Transverse colon (tissue), 4 donors: Measurements from ENCODE around the gene SLC34A1. TPM values are rescaled to one million over a fixed set of nuclear protein-coding genes. Genes with fewer than 3 reads are reported as not detected.

ENCODE experiments used
- DNase-seq: peaks from one replicate; pipeline ENCODE4 v3.0.0-alpha.2; 2019
- H3K27ac ChIP-seq, 4 donors: fragments of 200-600 bp; sonication (generic); 2 replicates each; pipeline ENCODE4 v1.5.1; 2016 to 2018; ENCODE audit warnings: inconsistent platforms in 4 of 4
- H3K27me3 ChIP-seq: fragments of 200-600 bp; sonication (generic); 2 replicates; pipeline ENCODE4 v1.5.1; 2017; ENCODE audit warnings: inconsistent platforms
- H3K36me3 ChIP-seq, 4 donors: fragments of 200-600 bp; sonication (generic); 2 replicates each; pipeline ENCODE4 v1.5.1; 2017 to 2019; ENCODE audit warnings: inconsistent platforms in 4 of 4
- H3K4me1 ChIP-seq, 4 donors: fragments of 200-600 bp; sonication (generic); 2 replicates each; pipeline ENCODE4 v1.5.1; 2017 to 2020; ENCODE audit warnings: inconsistent platforms in 4 of 4
- H3K4me3 ChIP-seq, 4 donors: fragments of 200-600 bp; sonication (generic); 1 replicate in 1 of 4; 2 replicates in 3 of 4; pipeline versions ENCODE4 v1.5.1 to v1.6.1; 2017 to 2019; ENCODE audit warnings: inconsistent platforms in 4 of 4
- H3K9me3 ChIP-seq, 2 donors: fragments of 200-600 bp; sonication (generic); 2 replicates each; pipeline ENCODE4 v1.5.1; 2017 to 2019; ENCODE audit warnings: inconsistent platforms in 2 of 2
- EP300 ChIP-seq: sonication (generic); formaldehyde crosslinking; IDR thresholded peaks from one replicate; pipeline ENCODE4 v1.6.1; 2017; ENCODE audit warnings: antibody characterized with exemption, low read depth
- POLR2A ChIP-seq: fragments of 450-650 bp; IDR thresholded peaks from one replicate; pipeline ENCODE4 v1.6.1; 2016; ENCODE audit warnings: antibody characterized with exemption, mild to moderate bottlenecking, moderate library complexity
- POLR2AphosphoS5 ChIP-seq, 3 donors: sonication (generic); formaldehyde crosslinking; IDR thresholded peaks; one replicate each; pipeline ENCODE4 v1.6.1; 2016; ENCODE audit warnings: antibody characterized with exemption in 3 of 3
- WGBS, 2 donors: methylation state at CpG; one replicate each; pipeline ENCODE4 v1.1.5; 2018; ENCODE audit warnings: low coverage in 1 of 2; 5-methylcytosine and 5-hydroxymethylcytosine counted together
- in situ Hi-C, 4 donors: fragments of 200-750 bp; cut with MboI; loops; one replicate each; pipeline versions ENCODE4 v1.15.0 to v1.15.1; 2017; ENCODE audit warnings: low sequenced_read_pairs in 3 of 4, low pct_ligation_motif_present in 1 of 4, low pct_unique_long_range_greater_than_20kb in 1 of 4
- intact Hi-C: fragments of 100-400 bp; cut with DNase I; formaldehyde crosslinking; loops from one replicate; pipeline ENCODE4 v1.15.1; 2023; ENCODE audit warnings: low total_unique reads
- total RNA-seq, 4 donors: library from RNA; depleted of rRNA; stranded (reverse); fragments of >200 nt; gene quantifications; one replicate each; pipeline ENCODE4 v1.1.0, GENCODE V29; 2016
- TF ChIP-seq, protein P1 (sequence below), 5 experiments: fragments of 200-600 bp in 3 of 5; fragments of 450-650 bp in 2 of 5; sonication (generic) in 3 of 5; IDR thresholded peaks; 1 replicate in 2 of 5; 2 replicates in 3 of 5; pipeline ENCODE4 v1.5.1; 2016 to 2017; ENCODE audit warnings: antibody characterized with exemption in 5 of 5, inconsistent platforms in 3 of 5, mild to moderate bottlenecking in 2 of 5, moderate library complexity in 1 of 5

SLC34A1 gene
- total RNA-seq, 4 donors from 2014 or later, result 0.55 TPM; not detected in 3

DNA sequence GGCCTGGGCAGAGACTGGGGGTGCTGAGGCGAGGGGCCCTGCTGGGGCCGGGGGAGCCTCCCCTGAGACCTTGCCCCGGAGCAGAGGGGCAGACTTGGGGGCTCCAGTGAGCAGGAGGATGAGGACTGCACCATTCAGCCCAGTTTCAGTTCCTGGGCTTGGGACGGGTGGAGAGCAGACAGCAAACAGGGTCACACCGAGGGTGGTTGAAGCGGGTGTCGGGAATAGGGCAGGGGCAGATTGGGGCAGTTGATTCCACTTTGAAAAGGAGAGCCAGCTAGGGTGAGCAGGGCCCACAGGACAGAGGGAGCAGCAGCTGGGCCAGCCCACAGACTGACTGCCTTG, 46.7 kb downstream of the SLC34A1 start:
- intact Hi-C loops (no loop called here), in situ Hi-C loops (no loop called here)
- 77% methylated on average over 7 of the region's 7 CpGs; no CpG with 5 or more reads in 1 of the 2 donors for WGBS, 2 donors
- peaks cover 0 to 35% (median 18%) of the 10 kb centered on the region in 4 donors for H3K36me3 ChIP-seq
- no peak for DNase-seq
- no peaks in the 10 kb centered on the region for H3K27me3 ChIP-seq
- peak overlapping the region; percentile 39 to 97 (median 92) for H3K27ac ChIP-seq
- peaks cover 29 to 39% (median 30%) of the 10 kb centered on the region in 4 donors for H3K4me1 ChIP-seq
- TF ChIP-seq, protein P1, sequence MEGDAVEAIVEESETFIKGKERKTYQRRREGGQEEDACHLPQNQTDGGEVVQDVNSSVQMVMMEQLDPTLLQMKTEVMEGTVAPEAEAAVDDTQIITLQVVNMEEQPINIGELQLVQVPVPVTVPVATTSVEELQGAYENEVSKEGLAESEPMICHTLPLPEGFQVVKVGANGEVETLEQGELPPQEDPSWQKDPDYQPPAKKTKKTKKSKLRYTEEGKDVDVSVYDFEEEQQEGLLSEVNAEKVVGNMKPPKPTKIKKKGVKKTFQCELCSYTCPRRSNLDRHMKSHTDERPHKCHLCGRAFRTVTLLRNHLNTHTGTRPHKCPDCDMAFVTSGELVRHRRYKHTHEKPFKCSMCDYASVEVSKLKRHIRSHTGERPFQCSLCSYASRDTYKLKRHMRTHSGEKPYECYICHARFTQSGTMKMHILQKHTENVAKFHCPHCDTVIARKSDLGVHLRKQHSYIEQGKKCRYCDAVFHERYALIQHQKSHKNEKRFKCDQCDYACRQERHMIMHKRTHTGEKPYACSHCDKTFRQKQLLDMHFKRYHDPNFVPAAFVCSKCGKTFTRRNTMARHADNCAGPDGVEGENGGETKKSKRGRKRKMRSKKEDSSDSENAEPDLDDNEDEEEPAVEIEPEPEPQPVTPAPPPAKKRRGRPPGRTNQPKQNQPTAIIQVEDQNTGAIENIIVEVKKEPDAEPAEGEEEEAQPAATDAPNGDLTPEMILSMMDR (IDR thresholded peaks at IDR 0.05), result no peak
- no peak for TF ChIP-seq POLR2A
- no peak for TF ChIP-seq POLR2AphosphoS5 (IDR thresholded peaks at IDR 0.05)
- TF ChIP-seq EP300, result no peak
- no peak overlapping the region for H3K4me3 ChIP-seq
- no peaks in the 10 kb centered on the region for H3K9me3 ChIP-seq

DNA sequence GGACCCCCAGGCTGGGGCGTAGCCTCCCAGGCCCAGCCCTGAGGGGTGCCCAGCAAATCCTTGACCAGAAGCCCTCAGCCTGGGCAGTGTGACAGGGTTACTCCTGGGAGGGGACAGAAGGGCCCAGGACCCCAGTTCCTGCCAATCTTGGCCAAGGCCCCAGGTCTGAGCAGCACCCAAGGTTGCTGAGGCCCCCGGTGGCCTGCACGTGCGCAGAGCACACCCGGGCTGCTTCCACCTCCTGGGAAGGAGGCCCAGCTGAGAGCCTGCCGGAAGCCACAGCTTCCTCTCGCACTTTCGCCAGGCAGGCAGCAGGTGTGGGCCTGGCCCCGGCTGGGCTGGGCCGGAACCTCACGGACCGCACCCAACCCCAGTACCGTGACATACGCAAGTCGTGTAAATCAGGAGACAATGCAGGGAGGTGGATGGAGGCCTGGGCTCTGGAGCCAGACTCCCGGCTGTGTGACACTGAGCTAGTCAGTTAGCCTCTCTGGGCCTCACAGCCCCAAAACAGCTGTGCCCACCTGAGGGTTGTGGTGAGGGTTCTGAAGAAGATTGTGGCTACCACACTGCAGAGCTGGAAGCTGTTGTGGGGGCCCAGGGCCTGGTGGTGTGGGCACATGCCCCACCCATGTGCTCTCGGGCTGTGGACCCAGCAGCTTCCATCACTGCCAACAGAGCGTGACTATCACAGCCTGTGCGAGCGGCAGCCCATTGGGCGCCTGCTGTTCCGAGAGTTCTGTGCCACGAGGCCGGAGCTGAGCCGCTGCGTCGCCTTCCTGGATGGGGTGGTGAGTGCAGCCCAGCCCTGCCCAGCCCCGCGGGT, 47.3 kb downstream of the SLC34A1 start:
- peak; percentile 28 to 65 (median 39) for TF ChIP-seq POLR2AphosphoS5 (IDR thresholded peaks at IDR 0.05)
- no peak for TF ChIP-seq EP300
- no peak overlapping the region for H3K4me3 ChIP-seq
- H3K4me1 ChIP-seq, result peaks cover 29 to 39% (median 30%) of the 10 kb centered on the region in 4 donors
- H3K27me3 ChIP-seq, result no peaks in the 10 kb centered on the region
- intact Hi-C loops, result no loop called here
- DNase-seq, result peak; percentile 82
- H3K9me3 ChIP-seq, result no peaks in the 10 kb centered on the region
- 58% methylated on average over 27 of the region's 29 CpGs; no CpG with 5 or more reads in 1 of the 2 donors for WGBS, 2 donors
- in situ Hi-C loops, result no loop called here
- H3K27ac ChIP-seq, result peak overlapping the region; percentile 63 to 97 (median 92)
- H3K36me3 ChIP-seq, result peaks cover 0 to 40% (median 20%) of the 10 kb centered on the region in 4 donors

DNA sequence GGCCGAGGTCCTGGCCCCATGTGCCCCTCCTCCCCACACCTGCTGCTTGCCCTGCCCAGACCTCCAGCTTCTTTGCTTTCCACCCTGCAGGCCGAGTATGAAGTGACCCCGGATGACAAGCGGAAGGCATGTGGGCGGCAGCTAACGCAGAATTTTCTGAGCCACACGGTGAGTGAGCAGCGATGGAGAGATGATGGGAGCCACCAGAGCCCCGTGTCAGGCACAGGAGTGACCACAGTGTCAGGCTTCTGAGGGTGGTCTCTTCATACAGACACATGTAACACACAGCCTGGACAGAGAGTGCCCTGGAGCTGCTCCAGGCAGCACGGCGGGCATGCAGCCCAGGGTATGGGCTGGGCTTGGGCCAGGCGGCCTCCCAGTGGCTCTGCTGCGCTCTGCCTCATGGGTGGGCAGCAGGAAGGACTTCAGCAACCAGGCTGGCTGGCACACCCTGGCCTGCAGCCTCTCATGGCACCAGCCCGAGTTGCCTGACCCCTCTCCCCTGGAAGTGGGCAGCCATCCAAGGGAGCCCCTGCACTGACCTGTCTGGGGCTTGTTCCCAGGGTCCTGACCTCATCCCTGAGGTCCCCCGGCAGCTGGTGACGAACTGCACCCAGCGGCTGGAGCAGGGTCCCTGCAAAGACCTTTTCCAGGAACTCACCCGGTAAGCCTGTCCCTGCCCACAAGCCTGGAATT, 48.1 kb downstream of the SLC34A1 start:
- Histone ChIP-seq H3K36me3 (peaks cover 0 to 41% (median 24%) of the 10 kb centered on the region in 4 donors), H3K27me3 (no peaks in the 10 kb centered on the region), H3K9me3 (no peaks in the 10 kb centered on the region), H3K4me3 (no peak overlapping the region), H3K4me1 (peaks cover 26 to 35% (median 29%) of the 10 kb centered on the region in 4 donors), H3K27ac (peak overlapping the region; percentile 14 to 95 (median 76))
- 76% methylated on average over 16 of the region's 18 CpGs; no CpG with 5 or more reads in 1 of the 2 donors for WGBS, 2 donors
- TF ChIP-seq POLR2AphosphoS5 (IDR thresholded peaks at IDR 0.05), result peak in 1 of 3 donors; percentile 8
- TF ChIP-seq EP300, result no peak
- intact Hi-C loops (no loop called here), in situ Hi-C loops (no loop called here)
- no peak for DNase-seq

DNA sequence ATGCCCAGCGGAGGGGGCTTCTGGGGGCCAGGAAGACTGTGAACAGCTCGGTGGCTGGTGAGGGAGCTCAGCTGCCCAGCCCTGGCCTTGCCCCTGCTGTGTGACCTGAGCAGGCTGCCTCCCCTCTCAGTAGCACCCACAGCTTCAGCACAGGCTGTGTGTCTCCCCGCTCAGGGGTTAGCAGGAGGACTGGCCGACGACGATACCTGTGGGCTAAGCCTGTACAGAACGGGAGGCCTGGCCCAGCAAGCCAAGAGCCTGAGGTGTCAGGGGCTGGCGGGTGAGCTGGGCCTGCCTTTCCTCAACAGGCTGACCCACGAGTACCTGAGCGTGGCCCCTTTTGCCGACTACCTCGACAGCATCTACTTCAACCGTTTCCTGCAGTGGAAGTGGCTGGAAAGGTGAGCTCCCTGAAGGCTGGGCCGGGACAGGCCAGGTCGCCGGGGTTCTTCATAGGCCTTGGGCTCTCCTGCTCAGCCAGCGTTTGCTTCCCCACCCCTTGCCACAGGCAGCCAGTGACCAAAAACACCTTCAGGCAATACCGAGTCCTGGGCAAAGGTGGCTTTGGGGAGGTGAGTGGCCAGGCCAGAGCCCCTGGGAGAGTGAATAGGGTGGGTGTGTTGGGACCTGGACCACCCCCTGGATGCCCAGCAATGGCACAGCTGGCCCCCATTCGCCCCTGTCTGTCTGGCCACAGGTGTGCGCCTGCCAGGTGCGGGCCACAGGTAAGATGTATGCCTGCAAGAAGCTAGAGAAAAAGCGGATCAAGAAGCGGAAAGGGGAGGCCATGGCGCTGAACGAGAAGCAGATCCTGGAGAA, 48.8 kb downstream of the SLC34A1 start:
- intact Hi-C loops, result no loop called here
- TF ChIP-seq EP300, result no peak
- TF ChIP-seq, protein P1 (IDR thresholded peaks at IDR 0.05), result no peak
- no peak for TF ChIP-seq POLR2AphosphoS5 (IDR thresholded peaks at IDR 0.05)
- TF ChIP-seq POLR2A, result no peak
- in situ Hi-C loops, result no loop called here
- Histone ChIP-seq H3K36me3 (peaks cover 0 to 41% (median 25%) of the 10 kb centered on the region in 4 donors), H3K27ac (peak overlapping the region in 2 of 4 donors; percentile 90 to 95), H3K4me3 (no peak overlapping the region), H3K27me3 (no peaks in the 10 kb centered on the region), H3K9me3 (no peaks in the 10 kb centered on the region), H3K4me1 (peaks cover 19 to 28% (median 22%) of the 10 kb centered on the region in 4 donors)
- DNase-seq, result no peak
- 94% methylated on average over 25 of the region's 25 CpGs; no CpG with 5 or more reads in 1 of the 2 donors for WGBS, 2 donors
